ENCODE data around the gene DEPDC5.
"Not testable (repeated sequence)": the region's sequence is repeated elsewhere in the genome, so short reads cannot be mapped to it uniquely, and the experiment has no call there.

DEPDC5 gene

DNA sequence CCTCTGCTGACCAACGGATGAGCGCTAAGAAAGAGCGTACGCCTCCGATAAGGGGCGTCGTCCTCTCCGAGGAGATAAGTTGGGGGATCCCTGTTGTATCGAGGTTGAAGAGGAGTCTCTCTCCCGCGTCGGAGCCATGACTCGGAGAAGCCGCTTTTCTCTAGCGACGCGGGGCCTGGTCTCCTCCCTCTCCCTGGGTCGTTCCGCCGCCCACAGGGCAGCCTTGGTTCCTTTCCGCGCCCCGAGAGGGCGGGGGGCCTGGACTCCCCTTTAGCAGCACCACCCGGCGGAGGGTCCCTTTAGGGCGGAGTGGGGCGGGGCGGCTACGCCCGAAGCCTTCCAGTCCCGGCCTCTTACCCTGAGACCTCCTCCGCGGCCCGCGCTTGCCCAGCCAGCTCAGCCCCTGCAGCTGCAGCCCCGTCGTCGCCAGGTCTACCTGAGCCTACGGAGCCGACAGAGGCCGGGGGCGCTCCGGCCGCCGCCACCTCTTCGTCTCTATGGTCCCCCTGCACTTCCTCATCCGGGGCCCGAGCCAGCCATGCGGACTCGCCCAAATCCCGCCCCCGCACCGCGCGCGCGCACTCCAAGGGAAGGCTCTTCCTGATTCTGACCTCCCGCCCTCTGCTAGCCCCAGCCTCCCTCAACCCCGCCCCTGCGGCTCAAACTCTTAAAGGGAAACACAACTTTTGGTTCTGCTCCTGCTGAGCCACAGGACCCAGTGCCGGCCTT, 4.0 kb upstream of the DEPDC5 start, which contains the start of gene PRR14L:
Gene PRR14L, minus strand, starts transcription at position 497 of the 729 bp plus-strand sequence. CDS start 11,272 bp downstream, outside the sequence.
- DNase-seq: peak; percentile 96

DNA sequence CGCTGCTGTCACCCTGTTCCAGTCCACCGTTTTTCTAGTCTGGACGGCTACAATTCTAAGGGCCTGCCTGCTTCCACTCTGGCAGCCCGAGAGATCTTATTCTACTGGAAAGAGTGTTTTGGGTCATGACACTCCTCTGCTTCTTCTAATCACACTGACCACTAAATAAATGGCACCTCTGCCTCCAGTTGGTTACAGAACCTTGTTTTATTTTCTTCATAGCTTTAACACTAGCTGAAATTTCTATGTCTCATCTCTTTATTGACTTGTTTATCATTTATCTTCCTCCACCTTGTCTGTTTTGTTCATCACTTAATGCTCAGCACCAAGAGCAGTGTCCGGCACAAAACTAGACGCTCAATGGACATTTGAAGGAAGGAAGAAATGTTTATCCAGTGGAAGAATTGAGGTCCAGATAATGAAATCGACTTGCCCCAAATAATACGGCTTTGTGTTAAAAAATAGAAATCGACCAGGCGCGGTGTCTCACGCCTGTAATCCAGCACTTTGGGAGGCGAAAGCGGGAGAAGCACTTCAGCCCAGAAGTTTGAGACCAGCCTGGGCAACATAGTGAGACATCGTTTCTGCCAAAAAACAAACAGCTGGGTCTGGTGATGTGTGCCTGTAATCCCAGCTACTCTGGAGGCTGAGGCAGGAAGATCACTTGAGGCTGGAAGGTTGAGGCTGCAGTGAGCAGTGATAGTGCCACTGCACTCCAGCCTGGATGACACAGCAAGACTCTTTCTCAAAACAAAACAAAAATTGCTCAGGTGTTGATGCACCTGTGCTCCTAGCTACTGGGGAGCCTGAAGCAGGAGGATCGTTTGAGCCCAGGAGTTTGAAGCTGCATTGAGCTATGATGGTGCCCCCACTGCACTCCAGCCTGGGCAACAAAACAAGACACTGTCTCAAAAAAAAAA, 3.2 kb upstream of the DEPDC5 start:
- no peak for DNase-seq

DNA sequence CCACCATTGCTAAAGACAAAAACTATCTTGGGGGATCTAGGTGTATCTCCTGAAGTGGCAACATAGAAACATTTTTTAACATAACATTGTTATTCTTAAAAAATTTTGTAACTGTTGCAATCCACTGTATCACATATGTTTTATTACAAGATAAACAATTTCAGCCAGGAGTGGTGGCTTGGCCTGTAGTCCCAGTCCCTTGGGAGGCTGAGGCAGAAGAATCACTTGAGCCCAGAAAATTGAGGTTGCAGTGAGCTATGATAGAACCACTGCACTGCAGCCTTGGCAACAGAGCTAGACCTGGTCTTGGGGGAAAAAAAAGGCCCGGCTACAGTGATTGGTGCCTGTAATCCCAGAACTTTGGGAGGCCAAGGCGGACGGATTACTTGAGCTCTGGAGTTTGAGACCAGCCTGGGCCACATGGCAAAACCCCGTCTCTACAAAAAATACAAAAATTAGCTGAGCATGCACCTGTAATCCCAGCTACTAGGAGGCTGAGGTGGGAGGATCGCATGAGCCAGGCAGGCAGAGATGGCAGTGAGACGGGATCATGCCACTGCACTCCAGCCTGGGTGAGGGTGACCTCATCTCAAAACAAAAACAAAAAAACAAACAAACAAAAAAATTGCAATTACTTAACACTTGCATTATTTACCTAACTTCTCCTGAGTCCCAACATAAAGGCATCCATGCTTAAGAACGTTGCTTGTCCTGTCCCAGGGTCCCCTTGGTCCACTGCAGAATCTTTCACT, 1.5 kb upstream of the DEPDC5 start:
- no peak for DNase-seq

DNA sequence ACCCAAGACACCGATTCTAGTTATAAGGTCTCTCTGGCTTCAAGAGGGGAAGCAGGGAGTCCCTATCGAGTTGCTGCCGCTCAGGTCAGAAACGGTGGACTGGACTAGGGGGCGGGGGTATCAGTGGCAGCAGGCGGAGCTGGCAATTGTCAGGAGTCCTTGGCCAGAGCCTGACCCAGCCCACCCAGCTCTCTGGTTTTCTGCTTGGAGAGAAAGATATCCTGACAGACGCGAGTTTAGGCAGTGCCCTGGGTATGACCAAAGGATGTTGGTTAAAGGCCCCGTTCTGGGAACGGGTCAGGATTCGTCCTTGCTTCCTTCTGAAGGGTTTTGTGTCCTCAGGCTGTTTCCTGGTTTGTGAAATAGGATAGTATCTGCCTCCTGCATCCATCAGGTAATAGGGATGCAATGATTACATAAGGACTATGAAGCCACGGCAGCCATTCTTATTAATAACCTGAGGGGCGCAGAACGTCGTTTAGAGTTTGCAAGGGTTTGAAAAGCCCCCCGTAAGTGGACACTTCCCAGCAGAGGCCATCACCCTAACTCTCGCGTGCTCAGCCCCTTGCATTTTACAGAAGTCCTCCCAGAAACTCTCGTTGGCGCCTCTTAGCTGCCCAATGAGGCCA, 700 bp upstream of the DEPDC5 start:
- DNase-seq: no peak

DNA sequence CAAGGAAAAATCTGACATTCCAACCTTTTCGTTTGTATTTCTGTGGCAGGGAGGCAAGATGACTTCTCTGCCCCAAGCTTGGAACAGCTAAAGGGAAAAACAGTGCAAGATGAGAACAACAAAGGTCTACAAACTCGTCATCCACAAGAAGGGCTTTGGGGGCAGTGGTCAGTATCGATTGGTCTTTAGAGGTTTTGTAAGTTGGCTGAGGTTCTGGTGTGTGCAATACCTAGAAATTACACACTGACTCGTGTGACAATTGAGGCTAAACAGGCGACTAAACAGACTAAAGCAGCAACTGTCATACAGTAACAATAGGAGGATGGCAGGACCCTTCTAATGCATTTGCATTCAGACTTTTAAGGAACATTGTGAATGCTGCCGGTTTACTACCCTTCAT, 994 bp downstream of the DEPDC5 start:
- DNase-seq: no peak

DNA sequence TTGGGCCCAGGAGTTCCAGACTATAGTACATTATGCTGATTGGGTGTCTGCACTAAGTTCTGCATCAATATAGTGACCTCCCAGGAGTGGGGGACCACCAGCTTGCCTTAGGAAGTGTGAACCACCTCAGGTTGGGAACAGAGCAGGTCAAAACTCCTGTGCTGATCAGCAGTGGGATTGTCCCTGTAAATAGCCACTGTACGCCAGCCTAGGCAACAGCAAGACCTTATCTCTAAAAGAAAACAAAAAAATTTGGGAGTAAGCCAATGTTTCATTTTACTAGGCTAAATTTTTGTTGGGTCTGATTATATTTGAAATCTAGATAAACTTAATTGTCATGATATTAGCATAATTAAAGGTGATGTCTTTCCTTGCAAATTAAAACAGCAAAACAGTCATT, 3.4 kb downstream of the DEPDC5 start:
- DNase-seq: no peak

DNA sequence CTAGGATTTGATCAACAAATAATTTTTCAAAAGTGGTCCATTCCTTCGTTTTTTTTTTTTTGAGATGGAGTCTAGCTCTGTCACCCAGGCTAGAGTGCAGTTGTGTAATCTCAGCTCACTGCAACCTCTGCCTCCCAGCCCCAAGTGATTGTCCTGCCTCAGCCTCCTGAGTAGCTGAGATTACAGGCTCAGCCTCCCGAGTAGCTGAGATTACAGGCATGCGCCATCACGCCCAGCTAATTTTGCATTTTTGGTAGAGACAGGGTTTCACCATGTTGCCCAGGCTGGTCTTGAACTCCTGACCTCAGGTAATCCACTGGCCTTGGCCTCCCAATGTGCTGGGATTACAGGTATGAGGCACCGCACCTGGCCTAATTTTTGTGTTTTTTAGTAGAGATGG, 5.0 kb downstream of the DEPDC5 start:
- not testable (repeated sequence) for DNase-seq

DNA sequence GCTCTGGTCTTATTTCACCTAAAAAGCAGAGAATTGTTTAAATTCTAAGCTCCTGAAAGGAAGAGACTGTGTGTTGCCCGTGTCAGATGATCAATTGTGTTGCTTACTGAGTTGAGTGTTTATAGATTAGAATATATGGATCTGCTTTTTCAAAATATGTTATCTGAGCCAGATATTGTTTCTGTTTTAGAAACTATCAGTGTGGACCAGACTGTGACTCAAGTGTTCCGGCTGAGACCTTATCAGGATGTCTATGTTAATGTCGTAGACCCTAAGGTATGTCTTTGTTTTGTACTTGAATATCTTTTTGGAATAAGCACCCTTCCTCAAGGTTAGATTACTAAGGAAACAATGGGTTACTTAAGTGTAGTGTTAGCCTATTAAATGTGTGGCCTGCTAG, 11.0 kb downstream of the DEPDC5 start:
- DNase-seq: no peak

DNA sequence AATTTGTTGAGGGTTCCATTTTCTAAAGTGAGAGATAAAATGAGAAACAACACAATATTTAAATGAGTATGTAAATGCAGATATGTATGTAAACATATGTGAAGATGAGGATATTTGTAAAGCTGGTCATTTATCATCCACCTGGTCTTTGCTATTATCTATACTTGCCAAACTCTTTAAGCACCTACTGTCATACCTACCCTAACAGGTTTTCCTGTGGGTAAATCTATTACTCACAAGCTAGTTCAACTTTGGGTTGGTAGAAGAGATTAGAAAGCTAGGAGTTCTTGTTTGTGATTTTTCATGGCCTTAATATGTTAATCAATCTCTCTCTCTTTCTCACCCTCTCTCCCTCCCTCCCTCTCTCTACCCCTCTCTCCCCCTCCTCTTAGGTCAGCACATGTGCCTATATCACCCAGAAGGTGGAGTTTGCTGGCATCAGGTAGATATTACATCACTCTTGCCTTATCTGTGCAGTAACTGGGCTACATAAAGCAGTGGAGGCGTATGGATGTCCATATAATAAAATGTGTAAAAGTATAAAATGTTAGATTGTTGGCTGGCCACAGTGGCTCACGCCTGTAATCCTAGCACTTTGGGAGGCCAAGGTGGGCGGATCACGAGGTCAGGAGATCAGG, 14.7 kb downstream of the DEPDC5 start:
- DNase-seq: no peak

DNA sequence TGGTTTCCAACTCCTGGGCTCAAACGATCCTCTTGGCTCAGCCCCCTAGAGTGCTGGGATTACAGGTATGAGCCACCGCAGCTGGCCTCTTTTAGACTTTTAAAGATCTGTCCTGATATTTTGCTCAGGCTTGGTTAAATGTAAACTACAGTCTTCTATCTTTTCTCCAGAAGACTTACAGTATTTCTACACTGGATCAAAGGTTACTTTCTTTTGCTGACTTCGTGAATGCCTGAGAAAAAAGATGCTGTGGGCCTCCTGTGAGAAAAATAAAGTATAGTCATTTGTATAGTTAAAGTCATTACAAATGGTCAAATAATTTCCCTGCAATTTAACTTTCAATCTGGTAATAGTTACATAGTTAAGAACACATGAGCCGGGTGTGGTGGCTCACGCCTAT, 19.6 kb downstream of the DEPDC5 start:
- DNase-seq: no peak

DNA sequence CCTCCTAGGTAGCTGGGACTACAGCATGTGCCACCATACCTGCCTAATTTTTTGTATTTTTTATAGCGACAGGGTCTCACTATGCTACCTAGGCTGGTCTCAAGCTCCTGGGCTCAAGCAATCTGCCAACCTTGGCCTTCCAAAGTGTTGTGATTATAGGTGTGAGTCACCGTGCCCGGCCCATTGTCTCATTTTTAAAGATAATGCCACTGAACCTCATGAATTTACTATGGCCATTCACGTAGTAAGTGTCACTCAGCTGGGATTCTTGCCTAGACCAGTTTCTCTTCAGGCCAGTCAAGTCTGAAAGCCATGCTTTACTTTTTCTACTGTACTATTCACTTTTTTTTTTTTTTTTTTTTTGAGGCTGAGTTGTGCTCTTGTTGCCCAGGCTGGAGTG, 22.4 kb downstream of the DEPDC5 start:
- no peak for DNase-seq

DNA sequence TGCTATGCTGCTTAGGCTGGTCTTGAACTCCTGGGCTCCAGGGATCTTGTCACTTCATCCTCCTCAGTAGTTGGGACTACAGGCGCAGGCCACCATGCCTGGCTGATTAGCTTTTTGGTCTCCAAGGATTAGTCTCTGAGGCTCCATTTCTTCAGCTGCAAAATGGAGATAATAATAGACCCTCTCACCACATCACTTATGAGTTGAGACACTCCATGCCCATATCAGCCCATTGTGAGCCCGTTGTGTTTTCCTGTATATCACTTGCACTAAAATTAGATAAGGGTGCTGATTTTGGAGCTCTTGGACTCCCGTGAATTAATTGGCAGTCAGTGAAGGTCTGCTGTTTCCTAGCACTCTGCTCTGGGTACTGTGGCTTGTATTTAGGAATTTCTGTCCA, 36.0 kb downstream of the DEPDC5 start:
- DNase-seq: no peak

DNA sequence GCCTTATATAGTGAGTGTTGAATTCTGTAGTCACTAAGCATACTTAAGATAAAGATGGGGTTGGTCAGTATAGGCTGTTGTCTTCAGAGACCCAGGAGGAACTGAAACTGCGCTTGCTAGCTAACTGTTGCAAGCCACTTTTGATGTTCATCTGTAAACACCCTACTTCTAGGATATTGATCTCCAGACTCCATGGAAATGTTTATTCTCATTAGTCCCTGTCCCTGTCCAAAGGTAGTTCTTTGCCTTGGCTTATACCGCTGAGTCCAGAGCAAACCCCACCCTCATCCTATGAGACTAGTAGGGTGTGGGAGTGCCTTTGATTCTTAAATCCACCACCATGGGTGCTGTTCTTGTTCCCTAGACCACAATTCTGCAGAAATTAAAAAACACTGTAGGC, 36.4 kb downstream of the DEPDC5 start:
- DNase-seq: no peak

DNA sequence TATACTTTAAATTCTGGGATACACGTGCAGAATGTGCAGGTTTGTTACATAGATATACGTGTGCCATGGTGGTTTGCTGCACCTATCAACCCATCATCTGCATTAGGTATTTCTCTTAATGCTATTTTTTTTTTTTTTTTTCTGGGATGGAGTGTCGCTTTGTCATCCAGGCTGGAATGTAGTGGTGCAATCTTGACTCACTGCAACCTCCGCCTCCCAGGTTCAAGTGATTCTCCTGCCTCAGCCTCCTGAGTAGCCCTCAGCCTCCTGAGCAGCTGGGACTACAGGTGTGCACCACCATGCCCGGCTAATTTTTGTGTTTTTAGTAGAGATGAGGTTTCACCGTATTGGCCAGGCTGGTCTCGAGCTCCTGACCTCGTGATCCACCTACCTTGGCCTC, 45.5 kb downstream of the DEPDC5 start:
- not testable (repeated sequence) for DNase-seq

DNA sequence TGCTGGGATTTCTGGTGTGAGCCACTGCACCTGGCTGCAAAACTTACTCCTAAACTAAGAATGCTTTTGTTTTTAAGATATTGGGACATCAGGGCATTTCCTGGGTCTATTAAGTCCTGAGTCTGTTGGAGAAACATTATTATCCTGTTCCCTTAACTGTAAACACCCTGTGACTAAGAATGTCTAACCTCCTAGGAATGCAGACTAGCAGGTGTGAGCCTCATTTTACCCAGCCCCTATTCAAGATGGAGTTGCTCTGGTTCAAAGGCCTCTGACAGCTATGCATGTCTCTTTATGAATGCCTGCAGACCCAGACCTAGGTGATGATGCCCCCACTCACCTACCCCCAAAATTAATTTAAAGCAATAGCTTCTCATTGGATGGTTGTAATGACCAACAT, 46.2 kb downstream of the DEPDC5 start:
- DNase-seq: no peak

DNA sequence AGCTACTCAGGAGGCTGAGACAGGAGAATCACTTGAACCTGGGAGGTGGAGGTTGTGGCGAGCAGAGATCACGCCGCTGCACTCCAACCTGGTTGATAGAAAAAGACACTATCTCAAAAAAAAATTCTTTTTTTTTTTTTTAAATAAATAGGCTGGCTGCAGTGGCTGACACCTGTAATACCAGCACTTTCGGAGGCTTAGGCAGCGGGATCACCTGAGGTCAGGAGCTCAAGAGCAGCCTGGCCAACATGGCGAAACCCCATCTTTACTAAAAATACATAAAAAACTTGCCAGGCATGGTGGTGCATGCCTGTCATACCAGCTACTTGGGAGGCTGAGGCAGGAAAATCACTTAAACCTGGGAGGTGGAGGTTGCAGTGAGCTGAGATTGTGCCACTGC, 47.0 kb downstream of the DEPDC5 start:
- not testable (repeated sequence) for DNase-seq

DNA sequence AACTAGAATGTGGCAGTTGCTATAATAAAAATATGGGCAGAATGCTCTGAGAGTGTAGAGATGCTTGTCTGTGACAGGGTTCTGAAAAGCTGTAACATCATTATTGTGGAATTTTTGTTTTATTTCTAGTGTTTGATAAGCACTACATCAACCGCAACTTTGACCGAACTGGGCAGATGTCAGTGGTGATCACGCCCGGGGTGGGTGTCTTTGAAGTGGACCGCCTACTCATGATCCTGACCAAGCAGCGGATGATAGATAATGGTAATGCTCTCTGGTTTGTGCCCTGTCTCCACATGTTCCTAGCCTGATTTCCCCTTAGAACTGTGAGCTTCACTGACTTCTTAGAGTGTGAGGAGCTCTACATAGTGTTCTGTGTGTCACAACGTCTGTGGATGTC, 48.8 kb downstream of the DEPDC5 start:
- no peak for DNase-seq

DNA sequence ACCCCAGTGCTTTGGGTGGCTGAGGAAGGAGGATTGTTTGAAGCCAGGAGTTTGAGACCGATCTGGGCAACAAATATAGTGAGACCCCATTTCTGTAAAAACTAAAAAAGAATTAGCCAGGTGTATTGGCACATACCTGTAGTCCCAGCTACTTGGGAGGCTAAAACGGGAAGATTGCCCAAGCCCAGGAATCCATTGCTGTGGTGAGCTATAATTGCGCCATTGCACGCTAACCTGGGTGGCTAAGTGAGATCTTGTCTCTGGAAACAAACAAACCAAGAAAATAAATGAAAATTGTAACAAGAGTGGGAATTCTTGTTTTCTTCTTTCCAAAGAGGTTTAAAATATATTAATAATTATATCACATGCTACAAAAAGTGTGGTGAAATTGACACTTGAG, 52.9 kb downstream of the DEPDC5 start:
- no peak for DNase-seq

DNA sequence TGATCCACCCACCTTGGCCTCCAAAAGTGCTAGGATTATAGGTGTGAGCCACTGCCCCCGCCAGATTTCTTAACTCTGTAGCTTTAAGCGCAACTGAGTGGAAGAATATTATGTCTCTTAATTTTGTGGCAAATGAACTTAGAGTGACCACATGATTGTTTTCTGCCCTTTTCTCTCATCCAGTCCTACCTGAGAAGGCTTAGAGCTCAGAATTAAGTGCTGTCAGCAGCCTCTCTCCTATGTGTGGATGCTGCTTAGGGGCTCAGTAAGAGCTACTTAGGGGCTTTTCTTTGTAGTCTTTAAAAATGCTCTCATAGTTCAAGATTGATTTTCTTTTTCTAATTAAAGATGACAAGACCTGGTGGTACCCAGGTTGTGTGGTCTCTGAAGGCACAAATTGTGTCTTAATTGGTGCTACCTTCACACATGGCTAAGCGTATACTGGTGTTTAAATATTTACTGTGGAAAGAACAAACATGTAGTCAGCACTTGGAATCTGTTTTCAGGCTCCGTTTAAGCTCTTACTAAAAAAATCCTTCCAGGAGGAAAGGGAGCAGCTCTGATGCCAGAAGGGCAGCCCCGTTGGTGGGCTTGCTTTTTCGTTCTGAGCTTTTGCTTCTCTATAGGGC, 59.3 kb downstream of the DEPDC5 start:
- DNase-seq: no peak

DNA sequence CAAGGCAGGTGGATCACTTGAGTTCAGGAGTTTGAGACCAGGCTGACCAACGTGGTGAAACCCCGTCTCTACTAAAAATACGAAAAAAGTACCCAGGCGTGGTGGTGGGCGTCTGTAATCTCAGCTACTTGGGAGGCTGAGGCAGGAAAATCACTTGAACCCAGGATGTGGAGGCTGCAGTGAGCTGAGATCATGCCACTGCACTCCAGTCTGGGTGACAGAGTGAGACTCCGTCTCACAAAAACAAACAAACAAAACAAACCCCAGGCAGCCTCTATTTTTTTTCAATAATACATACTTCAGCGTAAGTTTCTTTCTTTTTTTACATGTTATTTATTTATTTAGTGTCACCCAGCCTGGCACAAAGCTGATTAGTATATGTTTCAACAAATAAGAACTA, 60.1 kb downstream of the DEPDC5 start:
- DNase-seq: not testable (repeated sequence)

DNA sequence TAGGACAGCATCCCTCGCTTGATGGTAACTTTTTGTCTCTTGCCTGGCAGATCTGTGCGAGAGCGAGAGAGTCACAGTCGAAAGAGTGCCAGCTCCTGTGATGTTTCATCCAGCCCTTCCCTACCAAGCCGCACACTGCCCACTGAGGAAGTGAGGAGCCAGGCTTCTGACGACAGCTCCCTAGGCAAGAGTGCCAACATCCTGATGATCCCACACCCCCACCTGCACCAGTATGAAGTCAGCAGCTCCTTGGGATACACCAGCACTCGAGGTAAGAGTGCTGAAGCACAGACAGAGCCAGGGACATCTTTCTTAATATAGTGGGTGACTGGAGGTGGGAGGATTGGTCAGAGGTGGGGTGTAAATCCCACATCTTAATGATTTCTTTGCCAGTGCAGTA, 61.1 kb downstream of the DEPDC5 start:
- DNase-seq: no peak

DNA sequence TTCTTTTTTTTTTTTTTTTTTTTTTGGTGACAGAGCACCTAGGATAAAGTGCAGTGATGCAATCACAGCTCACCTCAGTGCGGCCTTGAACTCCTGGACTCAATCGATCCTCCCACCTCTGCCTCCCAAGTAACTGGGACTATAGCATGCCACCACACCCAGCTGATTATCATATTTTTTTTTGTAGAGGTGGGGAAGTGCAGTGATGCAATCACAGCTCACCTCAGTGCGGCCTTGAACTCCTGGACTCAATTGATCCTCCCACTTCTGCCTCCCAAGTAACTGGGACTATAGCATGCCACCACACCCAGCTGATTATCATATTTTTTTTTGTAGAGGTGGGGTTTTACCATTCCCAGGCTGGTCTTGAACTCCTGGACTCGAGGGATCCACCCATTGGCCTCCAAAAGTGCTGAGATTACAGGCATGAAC, 61.6 kb downstream of the DEPDC5 start:
- not testable (repeated sequence) for DNase-seq

Measured in activated gamma-delta T cell (primary cell).